NOMO-1 treated with DMSO at 0.1 percent for 48 hours (cell line): ENCODE results near the gene L3MBTL4.
"Not testable (repeated sequence)": the region's sequence is repeated elsewhere in the genome, so short reads cannot be mapped to it uniquely, and the experiment has no call there.

Source experiments
- DNase-seq: peaks from one replicate; lab custom pipeline; 2025; ENCODE audit not compliant: unreplicated experiment; lab: John Stamatoyannopoulos, UW

The L3MBTL4 gene

GRCh38 chr18:6202861-6203260 is 211.8 kb downstream of the L3MBTL4 start:
- no peak for DNase-seq

GRCh38 chr18:6200204-6200774 is 214.4 kb downstream of the L3MBTL4 start:
- no peak for DNase-seq

- DNase-seq = no peak
These were observed 214.9 kb downstream of the L3MBTL4 start for GRCh38 chr18:6199777-6200176.

GRCh38 chr18:6198585-6198984 is 216.1 kb downstream of the L3MBTL4 start:
- no peak for DNase-seq

- no peak for DNase-seq
These were observed 220.1 kb downstream of the L3MBTL4 start for GRCh38 chr18:6194640-6195039.

GRCh38 chr18:6185782-6186181 is 228.9 kb downstream of the L3MBTL4 start:
- not testable (repeated sequence) for DNase-seq

- DNase-seq = no peak
These were observed 239.5 kb downstream of the L3MBTL4 start for GRCh38 chr18:6174983-6175745.

- no peak for DNase-seq
These were observed 244.1 kb downstream of the L3MBTL4 start for GRCh38 chr18:6170604-6171003.

GRCh38 chr18:6161549-6161948 is 253.2 kb downstream of the L3MBTL4 start:
- no peak for DNase-seq

GRCh38 chr18:6159426-6159825 is 255.3 kb downstream of the L3MBTL4 start:
- no peak for DNase-seq

GRCh38 chr18:6158958-6159357 is 255.8 kb downstream of the L3MBTL4 start:
- DNase-seq = no peak

- no peak for DNase-seq
These were observed 258.3 kb downstream of the L3MBTL4 start for GRCh38 chr18:6156446-6156845.

- no peak for DNase-seq
These were observed 259.0 kb downstream of the L3MBTL4 start for GRCh38 chr18:6155707-6156106.

- DNase-seq = no peak
These were observed 264.3 kb downstream of the L3MBTL4 start for GRCh38 chr18:6150430-6150829.

GRCh38 chr18:6146307-6146661 is 268.4 kb downstream of the L3MBTL4 start:
- no peak for DNase-seq

- no peak for DNase-seq
These were observed 268.9 kb downstream of the L3MBTL4 start for GRCh38 chr18:6145645-6146306.

GRCh38 chr18:6139007-6139406 is 275.7 kb downstream of the L3MBTL4 start:
- no peak for DNase-seq

GRCh38 chr18:6135901-6136300 is 278.8 kb downstream of the L3MBTL4 start:
- DNase-seq = not testable (repeated sequence)

- not testable (repeated sequence) for DNase-seq
These were observed 279.7 kb downstream of the L3MBTL4 start for GRCh38 chr18:6135029-6135428.

- no peak for DNase-seq
These were observed 281.9 kb downstream of the L3MBTL4 start for GRCh38 chr18:6132751-6133368.

GRCh38 chr18:6120820-6121279 is 293.9 kb downstream of the L3MBTL4 start:
- DNase-seq = no peak

GRCh38 chr18:6119761-6120160 is 294.9 kb downstream of the L3MBTL4 start:
- no peak for DNase-seq
